ENCODE results near the gene NSMCE4A.

DNA sequence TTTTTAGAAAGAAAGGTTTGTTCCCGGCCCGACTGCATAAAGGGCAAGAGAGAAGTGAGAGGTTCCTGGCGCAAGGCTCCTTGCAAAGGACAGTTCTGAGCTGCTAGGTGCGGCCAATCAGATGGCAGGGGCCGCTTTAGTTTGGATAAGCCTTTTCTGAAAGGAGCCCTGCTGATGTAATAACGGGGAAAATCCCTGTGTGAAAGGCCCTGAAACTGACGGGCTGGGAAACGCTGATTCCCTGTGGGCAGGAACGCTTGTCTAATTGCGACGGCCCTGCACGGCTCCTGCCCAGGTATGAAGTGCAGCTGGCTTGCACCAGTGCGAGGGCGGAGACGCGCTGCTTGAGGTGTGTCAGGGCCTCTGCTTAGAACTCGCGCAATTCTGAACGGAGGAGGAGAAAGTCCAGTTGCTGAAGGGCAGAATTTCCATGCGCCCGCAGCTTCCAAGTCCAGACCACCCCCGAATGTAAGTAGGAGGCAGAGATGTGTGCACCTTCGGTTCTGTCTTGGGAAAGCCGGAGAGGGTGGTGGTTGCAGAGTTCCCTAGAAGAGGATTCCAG, 44.5 kb upstream of the NSMCE4A start:
- TF ChIP-seq, protein P1, sequence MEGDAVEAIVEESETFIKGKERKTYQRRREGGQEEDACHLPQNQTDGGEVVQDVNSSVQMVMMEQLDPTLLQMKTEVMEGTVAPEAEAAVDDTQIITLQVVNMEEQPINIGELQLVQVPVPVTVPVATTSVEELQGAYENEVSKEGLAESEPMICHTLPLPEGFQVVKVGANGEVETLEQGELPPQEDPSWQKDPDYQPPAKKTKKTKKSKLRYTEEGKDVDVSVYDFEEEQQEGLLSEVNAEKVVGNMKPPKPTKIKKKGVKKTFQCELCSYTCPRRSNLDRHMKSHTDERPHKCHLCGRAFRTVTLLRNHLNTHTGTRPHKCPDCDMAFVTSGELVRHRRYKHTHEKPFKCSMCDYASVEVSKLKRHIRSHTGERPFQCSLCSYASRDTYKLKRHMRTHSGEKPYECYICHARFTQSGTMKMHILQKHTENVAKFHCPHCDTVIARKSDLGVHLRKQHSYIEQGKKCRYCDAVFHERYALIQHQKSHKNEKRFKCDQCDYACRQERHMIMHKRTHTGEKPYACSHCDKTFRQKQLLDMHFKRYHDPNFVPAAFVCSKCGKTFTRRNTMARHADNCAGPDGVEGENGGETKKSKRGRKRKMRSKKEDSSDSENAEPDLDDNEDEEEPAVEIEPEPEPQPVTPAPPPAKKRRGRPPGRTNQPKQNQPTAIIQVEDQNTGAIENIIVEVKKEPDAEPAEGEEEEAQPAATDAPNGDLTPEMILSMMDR (IDR thresholded peaks at IDR 0.05), result no peak
- no peak for TF ChIP-seq POLR2AphosphoS5 (IDR thresholded peaks at IDR 0.05; ENCODE audit: low read depth, low read length)
